DOHH2 (cell line): ENCODE data around the gene FGB.

Experiments used
- H3F3A ChIP-seq: fragments of 200-600 bp; sonication (generic), shearing (Covaris generic); 2 replicates; pipeline ENCODE4 v1.6.0; 2016; ENCODE audit warnings: antibody characterized with exemption, mild to moderate bottlenecking; ENCODE audit not compliant: control insufficient read depth, insufficient read depth
- H3K27ac ChIP-seq: fragments of 200-600 bp; sonication (generic); 2 replicates; pipeline ENCODE4 v1.5.1; 2014; ENCODE audit warnings: low read depth, mild to moderate bottlenecking, low read length, moderate library complexity
- H3K27me3 ChIP-seq: fragments of 200-600 bp; sonication (generic); 2 replicates; pipeline ENCODE4 v1.6.1; 2014; ENCODE audit warnings: mild to moderate bottlenecking, low read length, mixed read lengths; ENCODE audit not compliant: control insufficient read depth
- H3K36me3 ChIP-seq: fragments of 200-600 bp; sonication (generic); 2 replicates; pipeline ENCODE4 v1.6.1; 2014; ENCODE audit warnings: mild to moderate bottlenecking, low read length, moderate library complexity, mixed read lengths; ENCODE audit not compliant: control insufficient read depth
- H3K4me1 ChIP-seq: fragments of 200-600 bp; sonication (generic); 2 replicates; pipeline ENCODE4 v1.6.1; 2014; ENCODE audit warnings: mild to moderate bottlenecking, low read length, mixed read lengths; ENCODE audit not compliant: control insufficient read depth
- H3K4me2 ChIP-seq: fragments of 200-600 bp; sonication (generic); 2 replicates; pipeline ENCODE4 v1.6.0; 2014; ENCODE audit warnings: mild to moderate bottlenecking, low read length, moderate library complexity
- H3K4me3 ChIP-seq: fragments of 200-600 bp; sonication (generic); 2 replicates; pipeline ENCODE4 v1.5.1; 2014; ENCODE audit warnings: mild to moderate bottlenecking, low read length, mixed read lengths
- H3K79me2 ChIP-seq: fragments of 200-600 bp; sonication (generic); 2 replicates; pipeline ENCODE4 v1.6.1; 2014; ENCODE audit warnings: mild to moderate bottlenecking, low read length, mixed read lengths; ENCODE audit not compliant: control insufficient read depth
- H3K9me2 ChIP-seq: fragments of 200-600 bp; sonication (generic); replicated peaks from 2 replicates; pipeline ENCODE4 v1.6.1; 2014; ENCODE audit warnings: mild to moderate bottlenecking, low read length, mixed read lengths; ENCODE audit not compliant: control insufficient read depth
- H3K9me3 ChIP-seq: fragments of 200-600 bp; sonication (generic); 2 replicates; pipeline ENCODE4 v1.6.1; 2014; ENCODE audit warnings: antibody characterized with exemption, low read length, mixed read lengths; ENCODE audit not compliant: control insufficient read depth, insufficient read depth
- H4K20me1 ChIP-seq: fragments of 200-600 bp; sonication (generic); 2 replicates; pipeline ENCODE4 v1.6.0; 2014; ENCODE audit warnings: low read depth, mild to moderate bottlenecking, antibody characterized with exemption, low read length, moderate library complexity; ENCODE audit not compliant: control insufficient read depth, insufficient read depth
- CTCF ChIP-seq: fragments of 200-600 bp; sonication (generic); IDR thresholded peaks from one replicate; pipeline ENCODE4 v1.5.1; 2014; ENCODE audit warnings: antibody characterized with exemption, mild to moderate bottlenecking, low read depth, low read length; ENCODE audit not compliant: poor library complexity, severe bottlenecking
- EZH2phosphoT487 ChIP-seq: fragments of 200-600 bp; sonication (generic); IDR thresholded peaks from 2 replicates; pipeline ENCODE4 v1.6.1; 2017; ENCODE audit warnings: borderline replicate concordance, mild to moderate bottlenecking, antibody characterized with exemption, low read length, moderate library complexity, mixed read lengths

The FGB gene

GRCh38 chr4:154562697-154563254, at the start of gene FGB:
FGB (plus strand) TSS chr4:154563011; CDS start chr4:154563019, 8 bp downstream.
- no peaks in the 10 kb centered on the region for H3K79me2 ChIP-seq

GRCh38 chr4:154516318-154517029, 46.3 kb upstream of the FGB start:
- 0 out of 2 replicates have a peak, but pooled peaks cover 3% of the 10 kb centered on the region for H3K4me1 ChIP-seq
- no peaks in the 10 kb centered on the region for H3K79me2 ChIP-seq
- H3K27me3 ChIP-seq = peaks cover 4% of the 10 kb centered on the region
- H3K27ac ChIP-seq = no peak overlapping the region
- TF ChIP-seq EZH2phosphoT487 (no peak), CTCF (no peak)
- H4K20me1 ChIP-seq = no peaks in the 10 kb centered on the region
- no peaks in the 10 kb centered on the region for H3K9me2 ChIP-seq
- no peak overlapping the region for H3K4me2 ChIP-seq
- H3F3A ChIP-seq = no peaks in the 10 kb centered on the region
- H3K36me3 ChIP-seq = no peaks in the 10 kb centered on the region
- H3K9me3 ChIP-seq = no peaks in the 10 kb centered on the region
- H3K4me3 ChIP-seq = no peak overlapping the region

More at GRCh38 chr4:154562697-154563254, at the start of gene FGB:
- no peaks in the 10 kb centered on the region for H3K36me3 ChIP-seq
- H3K9me2 ChIP-seq = no peaks in the 10 kb centered on the region
- no peak within 1 kb of the TSS for H3K4me3 ChIP-seq
- H3F3A ChIP-seq = no peaks in the 10 kb centered on the region
- no peaks in the 10 kb centered on the region for H3K9me3 ChIP-seq
- H3K4me1 ChIP-seq = no peaks in the 10 kb centered on the region
- no peaks in the 10 kb centered on the region; the same call in 1 of the 2 replicates for H3K27me3 ChIP-seq
- no peak for TF ChIP-seq EZH2phosphoT487
- no peak for TF ChIP-seq CTCF
- H3K4me2 ChIP-seq = no peak within 1 kb of the TSS
- H3K27ac ChIP-seq = no peak within 1 kb of the TSS
- no peaks in the 10 kb centered on the region for H4K20me1 ChIP-seq

GRCh38 chr4:154517591-154517990, 45.2 kb upstream of the FGB start:
- Histone ChIP-seq H3K4me2 (no peak overlapping the region), H3K27me3 (peaks cover 4% of the 10 kb centered on the region), H3F3A (no peaks in the 10 kb centered on the region), H3K27ac (no peak overlapping the region), H3K4me3 (no peak overlapping the region), H3K79me2 (no peaks in the 10 kb centered on the region), H3K4me1 (no peaks in the 10 kb centered on the region), H4K20me1 (no peaks in the 10 kb centered on the region), H3K9me2 (no peaks in the 10 kb centered on the region), H3K9me3 (no peaks in the 10 kb centered on the region), H3K36me3 (no peaks in the 10 kb centered on the region)
- TF ChIP-seq CTCF = no peak
- TF ChIP-seq EZH2phosphoT487 = no peak
